Chondrocyte (in vitro differentiated cells): ENCODE results near the gene SLIT3. TPM values are rescaled to one million over a fixed set of nuclear protein-coding genes. Genes with fewer than 3 reads are reported as not detected.

ENCODE experiments used
- DNase-seq: peaks from one replicate; pipeline ENCODE4 v3.0.0; 2021; ENCODE audit warnings: mixed read lengths, low spot score
- H3K27ac Mint-ChIP-seq: one replicate; pipeline ENCODE4 v1.8.0; 2021; ENCODE audit warnings: mild to moderate bottlenecking, moderate library complexity, mixed read lengths; ENCODE audit not compliant: unreplicated experiment
- H3K27me3 Mint-ChIP-seq: 2 replicates; pipeline ENCODE4 v1.8.0; 2021; ENCODE audit warnings: low read depth, mixed read lengths
- H3K36me3 Mint-ChIP-seq: 2 replicates; pipeline ENCODE4 v1.8.0; 2021; ENCODE audit warnings: low read depth, mixed read lengths
- H3K4me1 Mint-ChIP-seq: 2 replicates; pipeline ENCODE4 v1.8.0; 2021; ENCODE audit warnings: low read depth, mild to moderate bottlenecking, mixed read lengths
- H3K4me3 Mint-ChIP-seq: one replicate; pipeline ENCODE4 v1.8.0; 2021; ENCODE audit warnings: mild to moderate bottlenecking, moderate library complexity, mixed read lengths; ENCODE audit not compliant: unreplicated experiment
- H3K9me3 Mint-ChIP-seq: 2 replicates; pipeline ENCODE4 v1.8.0; 2021; ENCODE audit warnings: low read depth, mixed read lengths
- total RNA-seq: library from RNA; stranded (reverse); gene quantifications from 3 replicates; pipeline ENCODE4 v1.2.1, GENCODE V29; 2021
- TF ChIP-seq, protein P1 (sequence below): fragments of 200-600 bp; sonication (generic); IDR thresholded peaks from 2 replicates; pipeline ENCODE4 v1.5.0; 2021; ENCODE audit warnings: antibody characterized with exemption, mild to moderate bottlenecking, moderate library complexity

The SLIT3 gene
- total RNA-seq, 1 donor from 2014 or later, result 116 TPM

DNA sequence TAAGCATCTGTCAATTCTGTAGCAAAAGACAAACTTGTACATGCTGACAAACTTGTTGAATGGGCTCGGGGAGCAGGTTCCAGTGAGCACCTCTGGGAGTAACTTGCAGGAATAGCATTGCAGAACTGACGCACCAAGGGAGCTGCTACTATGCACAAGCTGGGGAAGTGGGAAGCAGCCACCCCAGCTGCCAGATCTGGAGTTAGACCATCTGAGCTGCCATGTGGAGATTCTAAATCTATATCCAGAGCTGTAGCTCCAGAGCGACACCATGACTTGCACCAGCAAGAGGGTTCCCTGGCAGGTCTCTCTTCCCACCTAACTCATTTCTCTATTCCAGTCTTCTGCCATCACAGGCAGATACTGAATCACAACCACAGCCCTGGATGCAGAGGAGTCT is 375.8 kb downstream of the SLIT3 start:
- Mint-ChIP-seq H3K36me3 (no peaks in the 10 kb centered on the region), H3K27me3 (peaks cover 2% of the 10 kb centered on the region), H3K4me3 (no peak overlapping the region), H3K4me1 (peaks cover 9% of the 10 kb centered on the region), H3K27ac (no peak overlapping the region), H3K9me3 (no peaks in the 10 kb centered on the region)
- no peak for DNase-seq
- TF ChIP-seq, protein P1, sequence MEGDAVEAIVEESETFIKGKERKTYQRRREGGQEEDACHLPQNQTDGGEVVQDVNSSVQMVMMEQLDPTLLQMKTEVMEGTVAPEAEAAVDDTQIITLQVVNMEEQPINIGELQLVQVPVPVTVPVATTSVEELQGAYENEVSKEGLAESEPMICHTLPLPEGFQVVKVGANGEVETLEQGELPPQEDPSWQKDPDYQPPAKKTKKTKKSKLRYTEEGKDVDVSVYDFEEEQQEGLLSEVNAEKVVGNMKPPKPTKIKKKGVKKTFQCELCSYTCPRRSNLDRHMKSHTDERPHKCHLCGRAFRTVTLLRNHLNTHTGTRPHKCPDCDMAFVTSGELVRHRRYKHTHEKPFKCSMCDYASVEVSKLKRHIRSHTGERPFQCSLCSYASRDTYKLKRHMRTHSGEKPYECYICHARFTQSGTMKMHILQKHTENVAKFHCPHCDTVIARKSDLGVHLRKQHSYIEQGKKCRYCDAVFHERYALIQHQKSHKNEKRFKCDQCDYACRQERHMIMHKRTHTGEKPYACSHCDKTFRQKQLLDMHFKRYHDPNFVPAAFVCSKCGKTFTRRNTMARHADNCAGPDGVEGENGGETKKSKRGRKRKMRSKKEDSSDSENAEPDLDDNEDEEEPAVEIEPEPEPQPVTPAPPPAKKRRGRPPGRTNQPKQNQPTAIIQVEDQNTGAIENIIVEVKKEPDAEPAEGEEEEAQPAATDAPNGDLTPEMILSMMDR, result no peak

DNA sequence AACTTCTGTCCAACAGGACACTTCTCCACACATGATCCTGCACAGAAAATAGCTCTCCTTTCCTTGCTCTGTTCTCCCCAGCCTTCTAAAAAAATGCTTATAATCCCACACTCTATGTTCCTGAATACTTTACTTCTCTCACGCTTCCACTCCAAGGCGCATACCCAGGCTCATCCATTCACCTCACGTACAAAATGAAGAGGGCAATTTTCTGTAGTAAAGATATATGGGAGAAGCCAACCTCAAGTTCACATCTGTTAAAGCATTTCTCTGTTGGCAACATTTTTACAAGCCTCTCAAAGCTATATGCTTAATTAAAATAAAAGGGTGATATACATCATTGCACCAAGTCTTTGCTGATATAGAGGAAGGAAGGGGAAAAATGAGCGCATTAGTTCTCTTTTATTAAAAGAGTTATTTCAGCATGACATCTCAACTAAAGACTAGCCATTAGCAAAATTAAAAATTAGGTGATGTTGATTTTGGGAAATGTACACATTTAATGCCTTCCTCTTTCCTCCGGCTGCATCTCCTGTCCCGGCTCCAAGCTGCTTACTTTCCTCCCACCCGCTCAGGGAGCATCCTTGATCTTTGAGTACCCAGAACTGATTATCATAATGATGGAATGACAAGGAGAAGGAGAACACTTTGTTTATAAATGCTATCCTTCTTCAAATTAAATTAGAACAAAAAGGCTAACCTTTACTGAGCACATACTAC is 379.6 kb downstream of the SLIT3 start:
- H3K27ac Mint-ChIP-seq, result no peak overlapping the region
- H3K4me3 Mint-ChIP-seq, result no peak overlapping the region
- H3K4me1 Mint-ChIP-seq, result no peaks in the 10 kb centered on the region
- DNase-seq, result no peak
- H3K27me3 Mint-ChIP-seq, result peaks cover 2% of the 10 kb centered on the region
- H3K9me3 Mint-ChIP-seq, result no peaks in the 10 kb centered on the region
- TF ChIP-seq, protein P1, result no peak
- no peaks in the 10 kb centered on the region for H3K36me3 Mint-ChIP-seq

DNA sequence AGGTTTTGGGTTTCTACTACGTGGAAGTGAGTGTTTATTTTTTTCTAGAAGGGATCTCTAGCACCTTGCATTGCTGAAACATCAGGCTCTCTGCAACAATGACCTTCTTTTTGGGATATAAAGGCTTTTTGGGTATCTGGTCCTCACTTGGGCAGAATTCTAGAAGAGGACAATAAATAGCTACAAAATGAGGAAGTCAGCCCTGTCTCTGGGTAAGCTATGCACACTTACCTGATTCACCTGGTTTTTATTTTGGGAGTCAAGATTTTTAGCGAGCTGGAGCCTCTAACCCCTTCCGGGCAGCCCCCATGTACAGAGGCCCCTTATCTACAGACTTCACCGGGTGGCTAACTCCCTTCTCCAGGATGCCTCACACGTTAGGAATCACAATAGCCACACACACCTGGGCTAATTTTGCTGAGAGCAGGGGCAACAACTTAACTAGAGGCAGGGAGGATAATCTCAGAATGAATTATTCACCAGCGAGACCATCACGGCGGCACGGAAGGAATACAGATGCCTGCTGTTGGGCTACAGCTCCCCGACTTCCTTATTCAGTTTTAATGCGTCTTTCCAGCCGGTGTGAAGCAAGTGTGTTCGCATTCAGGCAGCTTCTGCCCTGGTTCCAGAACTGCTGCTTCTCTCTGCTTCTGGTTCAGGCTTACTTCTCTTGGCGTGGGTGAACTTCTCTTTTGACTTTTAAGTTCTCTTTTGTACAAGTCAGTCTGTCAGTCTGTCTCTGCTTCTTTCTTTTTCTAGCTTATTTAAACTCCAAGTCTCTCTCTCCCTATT is 380.7 kb downstream of the SLIT3 start:
- TF ChIP-seq, protein P1, result no peak
- H3K4me3 Mint-ChIP-seq, result no peak overlapping the region
- peaks cover 2% of the 10 kb centered on the region for H3K27me3 Mint-ChIP-seq
- H3K36me3 Mint-ChIP-seq, result no peaks in the 10 kb centered on the region
- H3K27ac Mint-ChIP-seq, result no peak overlapping the region
- DNase-seq, result no peak
- H3K4me1 Mint-ChIP-seq, result no peaks in the 10 kb centered on the region
- H3K9me3 Mint-ChIP-seq, result no peaks in the 10 kb centered on the region

DNA sequence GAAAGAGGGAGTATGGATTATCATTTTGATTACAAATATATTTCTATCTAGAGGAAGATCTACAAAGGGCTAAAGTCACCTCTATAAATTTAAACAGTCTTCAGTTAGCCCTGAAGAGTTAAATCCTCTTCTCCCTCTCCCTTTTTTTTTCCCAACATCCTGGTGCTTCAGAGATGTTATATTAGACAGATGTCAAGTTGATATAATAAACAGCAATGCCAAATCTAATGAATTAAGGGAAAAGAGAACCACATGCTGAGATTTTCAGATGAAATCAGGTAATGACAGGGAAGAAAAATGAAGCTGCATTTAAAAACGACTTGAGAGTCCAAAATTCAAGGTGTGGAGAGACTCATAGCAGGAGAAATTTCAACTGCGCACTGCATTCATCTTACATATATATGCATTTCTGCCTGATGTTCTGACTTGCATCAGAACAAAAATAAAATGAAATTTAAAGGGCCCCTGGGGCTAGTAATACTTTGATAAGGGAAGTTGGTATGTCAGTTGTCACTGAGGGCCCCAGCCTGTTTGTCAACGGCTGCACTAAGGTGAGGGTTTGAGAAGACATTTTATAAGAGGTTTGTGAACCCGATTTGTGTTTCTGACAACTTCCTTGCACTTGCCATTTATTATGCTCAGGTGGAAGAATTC is 382.9 kb downstream of the SLIT3 start:
- H3K27me3 Mint-ChIP-seq, result peaks cover 2% of the 10 kb centered on the region
- no peak overlapping the region for H3K4me3 Mint-ChIP-seq
- H3K4me1 Mint-ChIP-seq, result no peaks in the 10 kb centered on the region
- H3K9me3 Mint-ChIP-seq, result no peaks in the 10 kb centered on the region
- no peak overlapping the region for H3K27ac Mint-ChIP-seq
- no peaks in the 10 kb centered on the region for H3K36me3 Mint-ChIP-seq
- no peak for DNase-seq
- TF ChIP-seq, protein P1, result no peak

DNA sequence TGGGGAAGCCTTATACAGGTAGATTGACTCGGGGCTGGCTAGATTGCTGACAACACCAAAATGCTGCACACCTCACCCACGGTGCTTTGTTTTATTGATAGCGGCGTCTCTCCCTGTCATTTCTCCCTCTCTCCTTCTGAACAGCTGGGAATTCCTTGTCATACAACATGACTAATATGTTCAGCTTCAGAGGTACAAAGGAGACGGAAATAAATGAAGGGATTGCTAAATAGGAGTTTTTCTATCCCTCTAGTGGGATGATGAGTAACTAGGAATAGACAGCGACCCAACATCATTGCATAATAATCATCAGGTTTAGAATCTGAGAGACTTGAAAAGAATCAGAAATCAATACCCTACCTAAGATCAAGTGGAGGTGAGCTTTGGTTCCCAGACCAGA is 384.1 kb downstream of the SLIT3 start:
- H3K27me3 Mint-ChIP-seq, result peaks cover 2% of the 10 kb centered on the region
- H3K4me3 Mint-ChIP-seq, result no peak overlapping the region
- H3K9me3 Mint-ChIP-seq, result no peaks in the 10 kb centered on the region
- TF ChIP-seq, protein P1, result no peak
- DNase-seq, result no peak
- H3K4me1 Mint-ChIP-seq, result no peaks in the 10 kb centered on the region
- no peaks in the 10 kb centered on the region for H3K36me3 Mint-ChIP-seq
- no peak overlapping the region for H3K27ac Mint-ChIP-seq
